NCI-H1436 (cell line): ENCODE measurements around the gene DNAH7.
A peak's percentile ranks its signal among the peaks of the same experiment; 100 is the strongest.

Experiments
- DNase-seq: peaks from one replicate; lab custom pipeline; 2025; lab: John Stamatoyannopoulos, UW

Gene DNAH7

GRCh38 chr2:196077821-196078220 is 9.2 kb upstream of the DNAH7 start:
- no peak for DNase-seq

DNA sequence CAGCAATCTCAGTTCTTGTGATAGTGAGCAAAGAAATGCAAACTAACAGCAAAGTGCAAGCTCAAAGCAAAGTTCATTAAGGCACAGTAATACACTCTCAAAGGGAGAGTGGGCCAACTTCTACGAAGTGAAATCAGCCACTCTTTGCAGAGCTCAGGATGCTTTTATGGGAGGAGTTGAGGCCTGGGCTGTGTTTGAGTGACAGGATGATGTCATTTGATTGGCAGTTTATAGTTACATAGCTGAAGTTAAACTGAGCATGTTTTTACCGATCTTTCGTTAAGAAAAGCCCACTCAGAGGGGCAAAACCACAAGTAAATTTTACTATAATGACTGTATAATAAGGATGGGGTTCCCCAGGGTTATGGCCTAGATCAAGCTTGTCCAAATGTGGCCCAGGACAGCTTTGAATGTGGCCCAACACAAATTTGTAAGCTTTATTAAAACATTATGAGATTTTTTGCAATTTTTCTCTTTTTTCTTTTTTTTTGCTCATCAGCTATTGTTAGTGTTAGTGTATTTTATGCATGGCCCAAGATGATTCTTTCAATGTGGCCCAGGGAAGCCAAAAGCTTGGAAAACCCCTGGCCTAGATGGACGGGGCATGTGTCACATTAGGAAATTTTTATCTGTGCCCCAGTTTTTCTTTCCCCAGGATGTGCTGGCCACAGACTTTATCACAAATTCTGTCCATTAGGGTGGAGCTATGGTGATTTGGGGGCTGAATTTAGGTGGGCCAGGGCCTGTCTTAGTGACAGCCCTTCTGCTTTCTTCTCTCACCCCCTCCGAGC is 8.3 kb upstream of the DNAH7 start:
- no peak for DNase-seq

DNA sequence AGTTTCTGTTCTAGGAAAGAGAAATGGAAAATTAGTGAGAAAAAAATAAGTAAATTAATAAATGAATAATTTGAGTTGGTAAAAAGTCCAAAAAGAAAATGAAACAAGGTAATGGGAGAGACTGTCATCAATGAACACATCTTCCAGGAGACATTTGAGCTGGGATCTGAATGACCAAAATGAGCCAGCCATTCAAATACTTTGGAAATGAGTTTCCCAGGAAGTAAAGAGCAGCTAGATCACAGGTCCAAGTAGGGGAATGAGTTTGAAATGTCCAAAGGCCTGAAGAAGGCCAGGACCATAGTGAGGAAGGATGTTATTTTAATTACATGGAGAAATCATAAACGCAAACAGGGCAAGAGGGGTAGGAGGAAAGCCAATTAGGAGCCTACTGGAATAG is 6.6 kb upstream of the DNAH7 start:
- no peak for DNase-seq

GRCh38 chr2:196074631-196075030 is 6.0 kb upstream of the DNAH7 start:
- no peak for DNase-seq

GRCh38 chr2:196073521-196073920 is 4.9 kb upstream of the DNAH7 start:
- no peak for DNase-seq

GRCh38 chr2:196067088-196067382 is 1.6 kb downstream of the DNAH7 start:
- no peak for DNase-seq

- peak; percentile 25 for DNase-seq
These were observed 2.1 kb downstream of the DNAH7 start for GRCh38 chr2:196066291-196067087.

DNA sequence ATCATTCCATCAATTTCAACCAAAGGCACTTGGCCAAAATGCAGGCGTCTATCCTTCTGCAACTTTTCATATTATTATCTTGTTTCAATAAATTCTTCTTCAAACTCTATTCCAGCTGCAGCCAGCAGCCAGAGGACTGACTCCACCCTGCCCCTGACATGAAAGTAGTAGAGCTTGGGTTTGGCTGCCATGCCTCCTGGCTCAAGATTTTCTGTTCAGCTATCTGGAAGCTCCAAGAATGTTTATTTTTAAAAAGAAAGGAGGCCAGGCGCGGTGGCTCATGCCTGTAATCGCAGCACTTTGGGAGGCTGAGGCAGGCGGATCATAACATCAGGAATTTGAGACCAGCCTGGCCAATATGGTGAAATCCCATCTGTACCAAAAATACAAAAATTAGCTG is 4.9 kb downstream of the DNAH7 start:
- no peak for DNase-seq

DNA sequence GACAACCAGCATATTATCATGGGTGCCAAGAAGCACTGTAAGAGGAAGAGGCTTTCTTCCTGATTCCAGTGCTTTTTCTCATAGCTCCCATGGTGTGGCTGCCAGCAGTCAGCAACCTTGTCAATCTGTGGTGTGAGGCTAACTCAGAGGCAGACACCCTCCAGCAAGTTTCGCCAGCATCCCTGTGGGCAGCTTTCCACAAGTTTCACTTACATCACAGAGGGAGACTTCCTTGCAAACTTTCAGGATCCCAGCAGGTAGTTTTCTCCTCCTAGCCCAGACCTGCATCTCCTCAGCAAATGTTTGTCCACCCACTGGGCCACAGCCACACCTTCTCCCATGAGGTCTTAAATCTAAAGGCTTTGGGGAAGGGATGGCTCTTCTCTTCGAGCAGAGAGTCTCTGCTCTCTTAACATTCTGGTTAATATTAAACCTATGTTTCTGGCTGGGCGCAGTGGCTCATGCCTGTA is 9.1 kb downstream of the DNAH7 start:
- DNase-seq: no peak

GRCh38 chr2:196054631-196055030 is 14.0 kb downstream of the DNAH7 start:
- no peak for DNase-seq

DNA sequence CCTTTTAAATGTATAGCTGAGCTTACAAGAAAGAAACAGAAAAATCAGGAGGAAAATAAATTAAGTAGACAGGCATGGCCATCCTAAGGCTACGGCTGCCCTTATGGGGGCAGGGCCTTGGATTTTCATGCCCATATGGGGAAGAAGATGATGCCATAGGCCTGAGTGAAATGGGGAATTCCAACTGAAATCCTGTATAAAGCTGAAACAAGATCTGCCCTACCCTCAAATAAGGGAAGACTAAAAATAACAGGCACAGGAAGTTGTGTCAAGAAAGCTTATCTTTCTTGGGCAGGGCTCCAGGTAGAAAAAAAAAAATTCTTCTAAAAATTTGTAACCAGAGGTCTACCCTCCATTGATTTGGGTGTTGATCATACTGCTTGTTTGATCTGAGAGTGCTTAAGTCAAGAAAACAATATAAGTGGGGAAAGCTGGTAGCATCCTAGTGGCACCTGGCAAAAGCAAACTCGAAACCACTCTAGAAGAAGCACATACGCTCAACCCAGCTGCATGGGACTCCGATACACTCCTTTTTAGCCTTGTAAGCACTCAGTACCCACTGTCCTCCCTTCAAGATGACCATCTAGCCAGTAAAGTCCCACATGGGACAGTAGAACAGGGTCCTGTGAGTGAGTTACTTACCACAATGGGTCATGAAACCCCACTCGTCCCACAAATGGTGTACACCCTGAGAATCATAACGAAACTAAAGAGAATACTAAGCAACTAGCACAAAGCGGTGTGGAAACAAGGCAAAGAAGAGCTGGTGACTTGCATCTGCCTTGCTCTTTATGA is 22.3 kb downstream of the DNAH7 start:
- DNase-seq: no peak

- DNase-seq: no peak
These were observed 26.9 kb downstream of the DNAH7 start for GRCh38 chr2:196041786-196042185.

DNA sequence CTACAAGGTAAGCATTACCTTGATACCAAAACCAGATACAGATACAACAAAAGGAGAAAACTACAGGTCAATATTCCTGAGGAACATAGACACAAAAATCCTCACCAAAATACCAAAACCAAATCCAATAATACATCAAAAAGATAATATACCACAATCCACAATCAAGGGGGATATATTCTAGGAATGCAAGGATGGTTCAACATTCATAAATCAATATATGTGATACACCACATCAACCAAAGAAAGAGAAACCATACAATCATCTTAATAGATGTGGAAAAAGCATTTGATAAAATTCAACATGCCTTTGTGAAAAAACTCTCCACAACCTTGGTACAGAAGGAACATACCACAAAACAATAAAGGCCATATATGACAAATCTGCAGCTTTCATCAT is 28.4 kb downstream of the DNAH7 start:
- no peak for DNase-seq

DNA sequence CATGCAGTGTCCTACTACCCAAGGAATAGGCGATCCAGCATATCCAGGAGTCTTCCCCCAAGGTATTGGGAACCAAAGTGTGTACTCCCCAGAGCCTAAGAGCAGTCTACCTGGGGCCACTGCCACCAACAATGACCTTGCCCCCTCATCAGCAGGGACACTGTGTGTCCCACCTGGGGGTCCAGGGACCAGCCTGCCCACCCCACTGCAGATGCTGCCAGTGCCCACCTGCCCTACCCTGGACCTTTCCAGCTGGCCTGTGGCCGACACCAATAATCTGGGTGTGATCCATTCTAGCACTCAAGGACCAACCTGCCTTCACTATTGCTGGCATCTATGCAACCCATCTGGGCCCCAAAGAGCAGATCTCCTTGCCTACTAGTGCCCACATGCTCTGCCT is 32.2 kb downstream of the DNAH7 start:
- DNase-seq: no peak

DNA sequence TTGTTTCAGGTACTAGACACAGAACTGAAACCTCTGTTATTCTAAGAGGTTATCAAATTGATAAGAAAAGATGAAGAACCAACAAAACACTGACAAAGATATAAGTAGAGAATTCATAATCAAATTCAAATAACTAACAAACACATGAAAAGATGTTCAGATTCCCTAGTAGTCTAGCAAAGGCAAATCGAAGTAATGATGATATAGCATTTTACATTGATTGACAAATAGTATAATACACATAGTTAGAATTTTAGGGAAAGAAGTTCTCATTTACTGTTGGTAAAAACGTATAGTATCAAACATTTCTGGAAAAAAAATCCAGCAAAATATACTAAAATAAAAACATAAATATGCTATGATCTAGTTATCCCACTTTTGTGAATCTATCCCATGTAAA is 50.6 kb downstream of the DNAH7 start:
- DNase-seq: no peak

DNA sequence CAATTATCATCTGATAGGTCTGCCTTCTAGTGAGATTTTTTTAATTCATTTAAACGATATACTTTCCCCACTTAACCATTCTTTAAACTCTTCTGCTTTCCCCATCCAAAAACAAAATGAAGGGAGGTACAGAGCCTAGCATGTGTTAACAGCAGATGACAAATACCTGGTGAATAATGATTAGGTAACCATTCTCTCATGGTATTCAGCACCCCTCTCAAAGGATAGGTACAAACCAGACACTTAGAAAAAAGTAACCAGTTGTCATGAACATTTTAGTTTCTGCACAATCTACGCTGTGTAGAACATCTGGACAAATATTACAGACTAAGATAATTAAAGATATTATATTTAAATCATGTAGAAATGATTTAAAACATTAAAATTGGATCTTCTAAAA is 56.3 kb downstream of the DNAH7 start:
- DNase-seq: no peak

DNA sequence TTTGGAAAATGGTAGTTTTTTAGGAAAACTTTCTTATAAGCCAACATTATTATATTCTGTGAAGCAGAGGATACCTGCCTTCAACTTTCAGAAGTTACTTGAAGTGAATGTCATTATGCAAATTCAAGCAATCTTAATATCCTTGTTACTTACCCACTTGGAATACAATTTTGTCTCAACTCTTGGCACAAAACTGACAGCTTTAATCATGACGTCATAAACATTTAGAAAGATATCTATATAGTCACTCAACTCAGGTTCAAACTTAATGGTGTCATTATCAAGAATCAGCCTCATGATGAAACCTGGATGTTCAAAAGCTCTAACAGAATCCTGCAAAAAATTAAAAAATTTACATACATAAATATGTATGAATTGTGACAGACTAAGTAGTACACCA is 68.1 kb downstream of the DNAH7 start:
- no peak for DNase-seq

GRCh38 chr2:195998070-195998469 is 70.6 kb downstream of the DNAH7 start:
- DNase-seq: no peak

DNA sequence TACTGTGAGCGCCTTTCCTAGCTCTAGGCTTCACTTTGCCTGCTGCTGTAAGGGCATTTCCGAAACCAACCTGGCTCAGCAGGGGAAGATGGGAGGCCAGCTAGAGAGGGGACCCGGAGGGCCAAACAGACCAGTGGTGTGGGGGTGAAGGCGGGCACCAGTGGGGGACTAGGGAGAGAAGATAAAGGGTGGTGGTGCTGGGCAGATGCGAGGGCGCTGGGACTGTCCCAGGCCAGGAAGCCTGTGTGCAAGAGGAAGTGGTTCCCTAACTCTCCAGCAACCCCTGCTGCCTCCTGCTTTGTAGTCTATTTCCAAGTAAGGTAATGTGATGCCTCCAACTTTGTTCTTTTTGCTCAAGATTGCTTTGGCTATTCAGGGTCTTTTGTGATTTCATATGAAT is 73.1 kb downstream of the DNAH7 start:
- no peak for DNase-seq

DNA sequence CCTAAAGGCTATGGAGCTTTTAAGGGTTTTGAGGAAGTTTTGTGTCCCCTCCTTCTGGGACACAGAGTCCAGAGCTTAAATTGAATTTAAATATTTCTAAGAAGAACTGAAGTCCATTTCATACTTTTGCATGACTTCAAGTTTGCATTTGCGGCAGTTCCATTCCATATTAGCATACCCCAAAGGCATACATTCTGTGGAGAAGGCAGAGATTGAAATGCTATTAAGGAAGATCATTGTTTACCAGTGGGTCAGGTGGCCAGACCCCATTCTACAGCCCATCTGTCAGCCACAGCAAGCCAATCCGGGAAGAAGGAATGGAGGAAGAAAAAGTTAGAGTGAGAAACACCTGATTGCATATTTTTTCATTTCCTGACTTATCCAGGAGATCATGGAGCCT is 75.0 kb downstream of the DNAH7 start:
- no peak for DNase-seq

DNA sequence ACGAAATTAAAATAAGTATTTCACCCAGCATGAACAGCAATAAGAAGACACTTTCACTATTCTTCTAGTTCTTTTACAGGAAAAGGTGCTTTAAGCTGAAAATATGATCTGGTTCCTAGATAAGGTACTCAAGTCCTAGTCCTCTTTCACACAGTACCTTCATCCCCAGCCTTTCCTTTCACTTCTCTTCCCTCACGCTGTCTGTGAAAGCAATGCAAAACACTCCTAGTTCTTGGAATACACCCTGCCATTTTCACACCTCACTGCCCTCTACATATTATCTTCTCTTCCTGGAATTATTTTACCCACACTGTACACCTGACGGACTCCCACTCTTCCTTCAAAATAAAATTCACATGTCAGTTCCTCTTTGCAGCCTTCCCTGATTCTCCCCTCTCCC is 82.9 kb downstream of the DNAH7 start:
- DNase-seq: no peak

- no peak for DNase-seq
These were observed 83.5 kb downstream of the DNAH7 start for GRCh38 chr2:195984923-195985726.
